CD4-positive, alpha-beta T cell treated with Interleukin-6 for 4 hours (primary cell): ENCODE measurements around the gene GNAQ.

Experiments used
- DNase-seq: peaks from one replicate; pipeline ENCODE4 v3.0.0-alpha.2; 2020; ENCODE audit warnings: mixed read lengths

The GNAQ gene

DNA sequence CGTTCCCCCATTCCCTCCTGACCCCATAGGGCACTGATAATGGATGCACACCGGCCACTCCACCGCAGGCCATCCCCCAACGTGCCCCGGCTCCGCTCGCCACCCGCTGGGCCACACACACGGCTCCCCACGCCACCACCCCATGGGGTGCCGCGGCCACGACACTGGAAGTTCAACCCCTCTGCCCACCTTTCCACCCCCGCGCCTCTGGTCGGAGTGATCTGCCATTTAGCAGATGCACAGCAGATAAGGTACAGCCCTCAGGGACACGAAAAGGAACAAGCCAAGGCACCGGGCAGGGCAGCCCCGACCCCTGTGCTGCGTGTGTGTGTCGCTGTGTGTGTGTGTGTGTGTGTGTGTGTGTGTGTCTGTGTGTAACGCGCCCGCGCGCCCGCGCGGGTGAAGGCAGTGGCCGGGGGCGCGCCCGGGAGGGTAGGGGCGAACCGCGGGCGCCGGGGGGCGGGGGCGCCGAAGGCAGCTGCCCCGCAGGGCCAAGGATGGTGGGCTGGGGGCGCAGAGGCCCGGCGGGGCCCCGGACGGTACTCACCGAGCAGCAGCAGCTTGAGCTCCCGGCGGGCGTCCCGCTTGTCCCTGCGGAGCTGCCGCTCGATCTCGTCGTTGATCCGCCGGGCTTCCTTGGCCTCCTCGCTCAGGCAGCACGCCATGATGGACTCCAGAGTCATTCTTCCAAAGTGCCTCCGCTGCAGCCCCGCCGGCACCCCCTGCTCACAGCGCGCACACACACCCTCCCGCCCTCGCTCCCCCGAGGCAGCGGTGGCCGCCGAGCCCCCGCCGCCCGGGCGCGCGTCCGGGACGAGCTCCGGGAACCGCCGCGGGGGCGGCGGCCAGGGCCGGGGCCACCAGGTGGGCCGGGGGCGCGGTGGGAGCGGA lies 813 bp downstream of the GNAQ start:
- DNase-seq: peak; percentile 69

DNA sequence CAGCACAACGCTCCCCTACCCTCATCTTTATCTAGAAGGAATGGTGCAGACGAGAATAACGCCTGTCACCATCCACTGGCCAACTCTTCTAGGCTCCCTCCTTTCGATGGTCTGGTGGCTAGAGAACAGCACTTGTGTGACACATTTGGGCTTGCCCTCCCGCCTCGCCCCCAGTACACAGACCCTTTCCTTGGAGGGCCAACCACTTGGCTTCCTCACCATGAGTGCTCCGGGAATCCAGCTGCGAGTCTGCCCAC lies 1.4 kb downstream of the GNAQ start:
- DNase-seq: peak; percentile 13

DNA sequence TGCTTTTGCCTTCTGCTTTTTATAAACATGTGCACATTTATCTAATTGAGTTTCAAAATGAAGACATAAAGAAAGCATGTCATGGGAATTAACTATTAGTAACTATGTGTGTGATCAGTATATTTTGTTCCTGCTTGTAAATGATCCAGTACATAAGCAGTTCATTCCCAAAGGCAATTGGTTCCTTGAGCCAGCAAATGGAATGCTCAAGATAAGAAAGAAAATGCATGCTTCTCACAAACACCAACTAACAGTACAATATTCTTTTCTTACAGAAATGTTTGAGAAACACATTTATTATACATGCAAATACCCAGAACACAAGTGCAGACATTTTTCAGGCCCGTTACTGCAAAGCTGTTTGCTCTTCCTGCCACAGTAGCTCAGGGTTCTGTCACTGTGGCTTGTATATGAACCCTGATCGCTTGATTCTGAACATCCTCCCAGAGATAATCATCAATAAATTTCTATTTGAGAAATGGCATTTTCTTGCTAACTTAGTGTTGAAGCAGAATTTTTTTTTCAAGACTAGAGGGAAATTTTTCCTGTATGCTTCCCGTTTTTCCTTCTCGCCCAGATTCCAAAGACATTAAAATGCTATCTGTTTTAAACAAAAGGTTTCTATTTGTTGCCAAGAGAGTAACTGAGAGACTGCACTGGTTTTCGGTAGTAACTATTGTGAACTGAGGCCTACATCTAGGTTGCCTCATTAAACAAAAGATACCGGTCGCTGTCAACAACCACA lies 1.9 kb downstream of the GNAQ start:
- peak; percentile 41 for DNase-seq

DNA sequence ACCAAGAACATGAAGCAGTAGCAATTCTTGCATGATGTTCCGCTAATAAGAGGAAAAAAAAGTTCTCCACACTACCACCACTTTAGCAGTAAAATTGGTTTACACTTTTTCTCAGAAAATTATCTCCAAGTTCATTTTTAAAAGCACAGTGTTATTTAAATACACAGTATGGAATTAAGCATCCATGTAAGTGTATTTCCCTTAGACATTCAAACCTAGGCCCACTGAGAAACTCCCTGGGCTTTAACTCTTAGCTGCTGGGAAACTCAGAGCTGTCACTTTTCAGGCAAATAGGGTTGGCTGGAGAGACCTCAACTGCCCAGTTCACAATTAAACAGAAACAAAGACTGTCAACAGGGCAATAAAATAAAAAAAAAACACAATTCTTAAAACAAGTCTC lies 2.7 kb downstream of the GNAQ start:
- no peak for DNase-seq

DNA sequence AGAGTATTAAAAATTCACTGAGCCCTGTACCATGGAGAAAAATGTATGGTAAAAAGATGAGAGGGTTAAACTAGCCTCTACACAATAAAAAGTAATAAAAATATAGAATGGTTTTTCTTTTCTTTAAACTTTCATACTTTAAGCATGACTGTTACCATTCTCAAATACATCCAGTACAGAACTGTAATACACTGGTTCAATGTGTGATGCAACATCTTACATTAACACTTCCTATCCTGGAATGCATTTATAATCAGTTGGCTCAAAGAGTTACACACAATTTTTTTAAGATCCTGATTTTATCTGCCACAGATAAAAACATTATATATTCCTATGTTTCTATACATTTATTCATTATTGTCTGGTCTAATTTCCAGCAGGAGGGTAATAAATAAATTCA lies 4.7 kb downstream of the GNAQ start:
- no peak for DNase-seq

DNA sequence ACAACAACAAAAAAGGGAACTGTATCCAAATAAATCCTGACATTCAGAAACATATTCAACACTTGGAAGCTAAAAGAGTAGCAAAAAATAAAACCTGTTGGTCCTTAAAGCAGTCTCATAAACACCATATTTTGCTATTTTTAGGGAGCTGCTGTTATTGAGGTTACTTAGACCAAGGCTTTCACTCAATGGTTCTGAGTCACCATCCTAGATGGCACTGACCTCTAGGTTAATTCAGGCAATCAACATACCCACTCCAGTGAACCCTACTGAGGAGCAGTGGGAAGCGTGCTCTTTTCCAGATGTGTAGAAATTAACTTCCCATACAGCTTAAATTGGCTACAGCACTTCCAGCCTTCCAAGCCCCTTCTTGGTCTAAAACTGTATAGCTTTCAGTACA lies 5.2 kb downstream of the GNAQ start:
- DNase-seq: no peak

DNA sequence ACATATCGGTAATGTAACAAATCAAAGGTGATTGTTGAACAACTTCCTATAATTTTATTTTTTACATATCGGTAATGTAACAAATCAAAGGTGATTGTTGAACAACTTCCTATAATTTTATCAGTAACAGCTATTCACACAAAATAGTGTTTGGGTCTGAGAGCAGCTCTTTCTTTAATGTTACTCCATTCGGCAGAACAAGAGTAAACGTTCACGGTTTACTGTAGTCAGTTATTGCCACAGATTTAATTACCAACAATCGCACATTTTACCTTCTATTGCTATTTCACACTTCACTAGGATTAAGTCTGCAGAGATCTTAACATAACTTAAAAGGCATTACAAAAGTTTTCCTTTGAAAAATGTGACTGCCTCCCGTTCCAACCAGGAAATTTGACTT lies 6.4 kb downstream of the GNAQ start:
- DNase-seq: no peak

DNA sequence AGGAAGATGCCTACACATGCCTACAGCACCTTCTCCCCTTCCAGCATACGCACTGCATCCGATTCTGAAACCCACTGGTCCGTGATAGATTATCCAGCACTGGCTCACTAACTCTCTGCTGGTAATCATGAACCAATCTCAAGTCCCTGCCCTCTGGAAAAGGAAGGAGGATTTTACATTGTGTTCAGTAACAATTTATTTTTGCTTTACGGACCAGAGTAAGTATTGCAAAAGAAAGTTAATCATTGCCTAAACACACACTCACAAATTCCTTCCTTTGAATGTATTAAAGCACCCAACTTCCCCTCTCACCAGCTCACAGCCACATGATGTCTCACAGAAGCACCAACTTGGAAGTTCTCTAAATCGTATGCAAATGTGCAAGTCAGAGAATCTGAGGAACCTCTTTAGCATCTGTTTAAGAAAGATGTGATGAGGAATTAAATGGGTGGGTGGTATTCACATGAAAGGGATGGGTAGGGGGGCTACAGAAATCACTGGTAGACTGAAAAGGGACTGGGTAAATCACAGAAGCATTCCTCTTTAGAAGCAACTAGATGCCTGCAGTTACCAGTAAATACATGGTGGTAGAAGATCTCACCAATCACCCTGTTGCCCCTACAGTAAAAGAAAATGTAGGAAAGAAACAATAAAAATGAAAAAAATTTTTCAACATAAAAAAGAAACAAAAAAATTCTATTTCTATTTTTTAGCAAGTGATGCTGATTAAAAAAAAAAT lies 8.4 kb downstream of the GNAQ start:
- DNase-seq: no peak

DNA sequence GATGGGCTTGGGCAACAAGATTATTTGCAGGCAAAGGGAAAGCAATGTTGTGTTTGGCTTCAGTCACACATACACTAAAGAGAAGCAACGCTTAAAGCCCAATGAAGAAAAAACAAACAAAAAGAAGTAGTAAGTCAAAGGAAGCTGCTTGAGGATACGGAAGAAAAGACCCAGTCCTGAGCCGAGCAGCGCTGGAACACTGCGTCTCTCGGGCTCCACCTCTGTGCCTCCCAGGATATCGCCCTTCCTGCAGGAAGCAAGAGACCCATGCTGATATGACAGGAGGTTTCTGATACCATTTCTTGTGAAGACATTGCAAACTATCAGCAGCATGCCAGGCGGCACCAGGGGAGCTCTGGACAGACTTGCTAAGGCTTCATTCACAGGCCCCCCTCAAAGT lies 9.9 kb downstream of the GNAQ start:
- no peak for DNase-seq

DNA sequence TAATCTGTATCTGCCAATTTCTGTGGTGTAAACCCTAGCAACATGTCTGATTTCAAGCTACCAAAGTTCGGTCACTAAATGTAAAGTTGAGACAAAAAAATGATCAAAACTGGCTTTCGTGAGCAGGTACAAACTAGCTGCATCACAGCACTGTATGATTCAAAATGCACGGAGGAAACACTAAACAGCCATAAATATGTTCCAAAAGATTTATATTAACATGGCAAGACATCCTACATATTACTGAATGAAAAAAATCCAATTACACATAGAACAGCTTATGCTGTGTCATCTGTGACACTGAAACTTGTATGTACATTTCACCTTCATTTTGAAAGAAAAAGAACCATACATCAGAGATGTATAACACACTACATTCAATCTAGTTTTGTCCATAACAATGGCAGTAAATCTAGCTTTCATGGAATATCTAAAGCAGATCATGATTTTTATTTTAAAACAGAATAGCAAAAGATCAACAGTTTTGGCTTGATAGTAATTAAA lies 14.4 kb downstream of the GNAQ start:
- DNase-seq: no peak

DNA sequence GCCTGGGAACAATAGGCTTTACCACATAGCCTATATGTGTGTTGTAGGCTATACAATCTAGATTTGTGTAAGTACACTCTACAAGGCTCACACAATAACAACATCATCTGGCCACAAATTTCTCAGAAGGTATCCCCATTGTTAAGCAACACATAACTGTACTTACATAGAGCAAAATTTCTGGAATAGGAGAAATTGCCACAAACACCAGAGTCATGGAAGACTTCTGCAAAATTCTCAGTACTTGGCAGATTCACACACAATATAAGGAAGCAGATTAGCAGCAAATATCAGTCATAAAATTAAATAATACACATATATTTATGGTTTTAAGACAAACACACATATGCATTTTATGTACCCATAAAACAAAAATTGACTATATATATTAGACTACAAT lies 16.4 kb downstream of the GNAQ start:
- no peak for DNase-seq

DNA sequence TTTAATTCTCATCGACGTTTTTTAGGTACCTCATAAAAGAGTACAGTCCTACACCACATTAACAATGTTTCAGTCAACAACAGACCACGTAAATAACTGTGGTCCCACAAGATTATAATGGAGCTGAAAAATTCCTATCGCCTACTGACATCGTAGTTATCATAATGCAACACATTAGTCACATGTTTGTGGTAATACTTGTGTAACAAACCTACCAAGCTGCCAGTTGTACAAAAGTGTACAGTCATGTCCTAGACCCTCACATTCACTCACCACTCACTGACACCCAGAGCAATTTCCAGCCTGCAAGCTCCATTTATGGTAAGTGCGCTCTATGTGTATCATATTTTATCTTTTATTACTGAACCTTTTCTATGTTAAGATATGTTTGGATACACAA lies 16.8 kb downstream of the GNAQ start:
- no peak for DNase-seq

DNA sequence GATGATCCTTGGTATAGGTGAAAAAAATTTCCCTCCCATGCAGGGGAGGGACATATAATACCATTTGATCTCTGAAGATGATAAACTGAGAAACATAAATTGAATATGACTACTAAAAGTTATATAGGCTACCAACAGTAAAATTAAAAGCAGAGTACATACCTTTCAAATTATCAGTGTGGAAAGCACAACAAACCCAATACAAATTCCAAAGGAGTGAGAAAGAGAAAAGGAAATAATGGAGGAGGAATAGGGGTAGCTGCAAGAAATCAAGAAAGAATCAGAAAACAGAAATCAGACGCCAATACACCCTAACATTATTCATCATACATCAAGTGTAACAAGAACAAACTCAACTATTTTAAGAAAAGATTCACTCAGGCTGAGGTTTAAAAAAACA lies 17.7 kb downstream of the GNAQ start:
- no peak for DNase-seq

DNA sequence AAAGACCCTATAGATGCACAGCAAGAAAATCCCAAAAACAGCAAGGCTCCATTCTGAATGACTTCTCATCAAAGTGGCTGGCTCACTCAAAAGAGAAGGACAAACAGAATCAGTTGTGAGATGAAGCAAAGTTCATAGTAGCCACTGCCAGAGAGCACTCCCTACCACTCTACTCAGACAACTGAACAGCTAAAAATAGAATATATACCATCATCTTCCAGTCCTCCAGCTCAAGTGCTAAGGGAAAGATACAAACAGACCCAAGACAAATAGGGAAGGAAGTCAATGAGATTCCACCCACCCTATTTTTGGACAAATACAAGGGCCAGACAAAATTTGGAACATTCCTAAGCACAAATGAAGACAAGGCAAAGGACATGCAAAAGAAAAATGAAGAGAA lies 20.6 kb downstream of the GNAQ start:
- DNase-seq: no peak

DNA sequence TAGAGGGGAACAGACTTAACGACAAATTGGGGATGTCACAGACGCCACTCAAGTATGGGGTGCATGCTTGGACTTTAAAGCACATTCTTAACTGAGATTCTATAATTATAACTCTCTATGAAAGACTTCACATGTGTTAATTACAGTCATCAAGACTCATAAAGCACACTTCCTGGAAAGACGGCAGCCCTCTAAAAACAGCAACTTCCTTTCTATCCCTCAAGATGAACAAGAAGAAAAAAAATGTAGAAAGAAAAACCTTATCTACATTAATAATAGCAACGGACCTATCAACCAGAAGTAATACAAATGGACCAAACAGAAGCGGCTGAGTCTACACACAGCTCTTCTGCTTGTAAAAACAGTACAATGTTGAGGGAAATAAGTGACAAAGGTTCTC lies 21.2 kb downstream of the GNAQ start:
- DNase-seq: peak; percentile 31

DNA sequence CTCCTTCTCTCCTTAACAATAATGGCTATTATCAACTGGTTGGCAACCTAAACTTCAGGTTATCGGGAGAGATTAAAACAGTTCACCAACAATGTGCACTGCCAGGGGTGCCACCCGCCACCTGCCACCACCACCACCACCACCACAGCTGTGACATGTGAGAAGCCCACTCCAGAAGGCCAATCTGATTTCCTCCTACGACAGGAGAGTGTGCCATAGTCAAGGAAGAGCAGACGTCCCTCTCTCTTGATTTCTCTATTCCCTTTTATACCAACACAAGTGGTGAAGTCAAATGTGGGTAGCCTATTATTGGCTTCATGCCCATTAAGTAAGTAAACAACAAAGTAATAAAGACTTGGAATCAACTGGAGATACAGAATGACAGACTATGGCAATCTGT lies 22.4 kb downstream of the GNAQ start:
- DNase-seq: no peak

DNA sequence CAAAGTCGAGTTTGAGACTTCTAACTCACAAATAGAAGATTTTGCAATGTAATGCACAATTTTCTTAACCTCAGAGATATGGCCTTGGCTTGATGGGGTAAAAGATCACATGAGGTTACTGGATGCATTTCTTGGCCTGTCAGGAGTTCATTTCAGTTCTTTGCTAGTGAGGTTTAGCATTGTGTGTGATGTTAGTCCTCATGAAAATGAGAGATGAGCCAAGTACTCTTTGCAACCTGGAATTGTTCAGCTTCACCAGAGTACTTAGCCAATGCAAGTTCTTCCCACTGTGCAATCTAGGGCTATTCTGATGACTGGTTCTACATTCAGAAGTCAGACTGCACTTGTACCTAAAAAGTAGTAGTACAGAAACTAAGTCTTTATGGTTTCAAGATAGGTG lies 24.9 kb downstream of the GNAQ start:
- no peak for DNase-seq

DNA sequence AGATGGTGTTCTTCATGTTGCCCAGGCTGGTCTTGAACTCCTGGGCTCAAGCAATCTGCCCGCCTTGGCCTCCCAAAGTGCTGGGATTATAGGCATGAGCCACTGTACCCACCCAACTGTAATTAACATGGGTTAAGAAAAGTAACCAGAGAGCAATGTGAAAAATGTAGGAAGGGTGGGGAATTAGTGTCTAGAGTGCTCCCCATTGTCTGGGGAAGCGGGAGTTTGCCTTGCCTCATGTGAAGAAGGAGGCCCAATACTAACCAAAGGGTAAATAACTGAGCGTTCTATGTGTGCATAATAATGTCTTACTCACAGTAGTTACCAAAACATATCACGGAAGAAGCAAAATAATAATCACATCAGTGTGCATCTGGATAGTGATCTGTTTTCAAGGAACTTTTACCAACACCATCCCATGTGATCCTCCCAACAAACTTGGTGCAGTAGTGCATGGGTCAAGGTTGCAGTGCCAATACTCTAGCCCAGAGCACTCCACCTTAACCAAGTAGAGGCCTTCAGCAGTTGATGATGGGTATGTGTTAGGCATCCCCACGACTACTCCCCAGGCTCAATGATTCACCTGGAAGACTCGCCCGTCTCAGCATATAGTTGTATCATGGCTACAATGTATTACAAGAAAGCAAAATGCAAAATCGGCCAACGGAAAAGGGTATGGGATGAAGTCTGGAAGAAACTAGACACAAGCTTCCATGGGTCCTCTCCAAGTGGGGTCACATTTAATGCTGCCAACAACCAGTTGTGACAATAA lies 26.2 kb downstream of the GNAQ start:
- DNase-seq: no peak

DNA sequence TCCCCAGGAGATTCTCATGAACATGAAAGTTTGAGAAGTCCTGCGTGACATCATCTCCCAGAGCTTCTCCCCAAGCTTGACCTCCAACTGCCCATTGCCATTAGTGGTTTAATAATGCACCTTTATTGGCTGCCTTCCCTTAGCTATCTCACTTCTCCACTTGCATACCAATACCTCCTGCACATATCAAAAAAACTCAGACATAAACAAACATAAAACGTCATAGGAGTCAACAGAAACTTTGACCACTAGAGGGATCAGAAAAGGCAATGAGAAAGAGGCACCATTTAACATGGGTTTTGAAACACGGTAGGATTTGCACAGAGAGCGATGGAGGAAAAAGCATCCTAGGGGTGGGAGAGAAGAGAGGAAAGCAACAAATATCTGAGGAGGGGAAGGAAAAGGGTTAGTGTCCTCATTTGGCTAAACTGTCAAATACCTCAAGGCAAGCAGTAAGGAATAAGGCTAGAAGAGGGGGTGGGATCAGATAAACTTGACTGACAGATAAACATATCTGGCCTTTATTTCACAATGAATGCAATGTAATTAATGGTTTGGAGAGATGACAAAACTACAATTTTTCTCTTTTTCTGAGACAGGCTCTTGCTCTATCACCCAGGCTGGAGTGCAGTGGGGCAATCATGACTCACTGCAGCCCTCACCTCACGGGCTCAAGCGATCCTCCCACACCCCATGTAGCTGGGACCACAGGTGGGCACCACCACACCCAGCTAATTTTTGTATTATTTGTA lies 27.0 kb downstream of the GNAQ start:
- no peak for DNase-seq

DNA sequence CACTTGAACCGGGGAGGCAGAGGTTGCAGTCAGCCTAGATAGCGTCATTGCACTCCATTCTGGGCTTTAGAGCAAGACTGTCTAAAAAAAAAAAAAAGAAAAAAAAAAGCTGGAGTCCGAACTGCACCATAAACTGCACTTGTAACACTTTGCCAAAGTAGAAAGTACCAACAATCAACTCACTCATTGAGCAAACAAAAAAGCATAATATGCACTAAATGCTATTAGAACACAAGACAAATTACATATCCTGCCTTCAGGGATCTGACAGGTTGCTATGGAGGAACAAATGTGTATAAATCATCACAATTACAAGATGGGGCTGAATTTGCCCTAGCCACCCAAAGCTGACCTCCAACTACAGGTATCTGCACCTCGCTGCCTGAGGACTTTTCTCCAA lies 27.9 kb downstream of the GNAQ start:
- no peak for DNase-seq

DNA sequence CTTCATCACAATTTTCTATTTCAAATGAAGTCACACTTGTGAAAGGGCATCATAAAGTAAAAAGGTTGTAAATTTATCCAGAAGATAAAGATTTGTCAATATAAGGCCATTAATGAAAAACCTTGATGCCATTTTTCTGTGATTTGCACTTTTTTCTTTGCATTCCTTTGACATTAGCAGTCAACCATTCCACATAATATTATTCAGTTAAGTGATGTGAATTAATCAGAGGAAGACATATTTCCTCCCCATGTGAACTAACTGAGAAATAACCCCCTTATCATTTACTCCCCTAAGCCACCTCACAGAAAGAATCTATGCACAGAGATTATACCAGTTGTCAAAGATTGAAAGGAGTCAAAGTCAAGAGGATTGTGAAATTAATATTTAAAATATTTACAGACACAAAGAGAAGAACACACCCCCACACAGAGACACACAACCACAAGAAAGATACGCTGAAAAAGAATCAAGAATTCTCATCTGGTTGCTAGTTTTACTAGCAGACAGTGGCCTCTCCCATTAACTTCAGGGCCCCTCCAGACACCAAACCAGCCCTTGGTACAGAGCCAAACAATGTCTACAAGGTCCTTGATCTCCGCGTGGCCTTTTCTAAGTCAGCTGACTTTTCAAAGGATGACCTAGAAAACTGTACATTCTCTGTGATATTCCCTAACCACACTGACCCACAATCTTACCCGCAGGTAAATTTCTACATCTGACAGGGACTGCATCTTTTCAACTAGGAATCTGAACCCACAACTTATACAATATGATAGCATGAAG lies 29.5 kb downstream of the GNAQ start:
- no peak for DNase-seq
